ENCODE data around the gene PRDX2. TPM values are rescaled to one million over a fixed set of nuclear protein-coding genes. Genes with fewer than 3 reads are reported as not detected.

The PRDX2 gene
- total and polyA plus RNA-seq, 2 donors (not counting 3 experiments of a cell fraction or from before 2014, with no cell fraction given) = 247 to 492 TPM

DNA sequence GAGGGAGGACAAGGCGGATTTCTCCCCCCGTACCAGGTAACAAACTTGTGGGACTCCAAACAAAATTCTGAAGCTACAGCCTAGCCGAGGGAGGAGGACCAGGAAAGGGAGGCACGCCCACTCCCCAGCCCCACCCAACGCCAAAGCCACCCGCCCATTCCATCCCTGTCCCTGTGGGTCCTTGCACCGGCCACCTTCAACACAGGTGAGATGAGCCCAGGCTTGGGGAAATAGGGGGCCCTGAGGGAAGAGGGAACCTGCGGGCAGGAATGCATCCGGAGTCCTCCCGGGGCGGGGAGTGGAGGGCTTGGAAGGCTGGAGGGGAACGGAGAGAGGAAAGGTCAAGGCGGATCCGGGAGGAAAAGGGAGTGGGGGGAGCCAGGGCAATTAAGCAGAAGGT, 50.0 kb downstream of the PRDX2 start, which contains the start of gene BEST2:
TSS of gene BEST2 (plus strand) at position 157 of the 400 bp plus-strand sequence. CDS start 802 bp downstream, outside the sequence.
- Histone ChIP-seq H3K4me3 (replicated peaks in 1 of 3; ENCODE audit: insufficient read depth in 1 of 3, low read depth in 1 of 3, low read length in 3 of 3) (no peak within 1 kb of the TSS), H3K9ac (replicated peaks; ENCODE audit: extremely low read depth, insufficient read depth, low read length) (no peak within 1 kb of the TSS), H3K9me1 (replicated peaks; ENCODE audit: control insufficient read depth, extremely low read depth, insufficient read depth, low read length) (no peaks in the 10 kb centered on the region), H3K36me3 (ENCODE audit: control insufficient read depth in 2 of 2, extremely low read depth in 1 of 2, insufficient read depth in 2 of 2, low read length in 2 of 2) (peaks cover 0 to 7% of the 10 kb centered on the region in 2 experiments), H3K79me2 (ENCODE audit: control insufficient read depth, insufficient read depth, low read length) (no peaks in the 10 kb centered on the region), H3K9me3 (replicated peaks; ENCODE audit: control insufficient read depth, insufficient read depth, low read length) (no peaks in the 10 kb centered on the region), H4K20me1 (replicated peaks; ENCODE audit: control insufficient read depth, extremely low read depth, insufficient read depth, low read length) (no peaks in the 10 kb centered on the region), H3K4me1 (ENCODE audit: control insufficient read depth, extremely low read depth, insufficient read depth, low read length) (peaks cover 2% of the 10 kb centered on the region), H3K27ac (ENCODE audit: insufficient read depth, low read depth, low read length) (no peak within 1 kb of the TSS), H3K4me2 (ENCODE audit: insufficient read depth, low read length) (no peak within 1 kb of the TSS), H3K27me3 (ENCODE audit: control insufficient read depth in 2 of 2, insufficient read depth in 2 of 2, low read length in 2 of 2) (peaks cover 0 to 7% of the 10 kb centered on the region in 2 experiments), H2AFZ (ENCODE audit: low read depth, low read length) (no peak within 1 kb of the TSS)
- no TSS peak for BruUV-seq (replicated peaks)
- DNase-seq (ENCODE audit: low read depth, low spot score) (no peak), FAIRE-seq (no peak)
- dilution Hi-C loops (cut with MboI; ENCODE audit: extremely low pct_ligation_motif_present, low sequenced_read_pairs) = no loop called here
- intact Hi-C loops (cut with micrococcal nuclease) = no loop called here
- CTCF ChIA-PET = interaction anchor here (2.2 to 2.7 kb wide), 2 partner anchors 9 to 15 kb away, joined by 8 to 14 read pairs; no protein-coding TSS in a partner anchor
- TF ChIP-seq MYC (IDR thresholded peaks at IDR 0.05; ENCODE audit: low read depth, low read length) = no peak
- TF ChIP-seq POLR2A (IDR thresholded peaks at IDR 0.05; ENCODE audit: low read depth, low read length) = no peak
- no peak for TF ChIP-seq FOS (IDR thresholded peaks at IDR 0.05; ENCODE audit: borderline replicate concordance, insufficient read depth, low read length)
- TF ChIP-seq, protein P1, sequence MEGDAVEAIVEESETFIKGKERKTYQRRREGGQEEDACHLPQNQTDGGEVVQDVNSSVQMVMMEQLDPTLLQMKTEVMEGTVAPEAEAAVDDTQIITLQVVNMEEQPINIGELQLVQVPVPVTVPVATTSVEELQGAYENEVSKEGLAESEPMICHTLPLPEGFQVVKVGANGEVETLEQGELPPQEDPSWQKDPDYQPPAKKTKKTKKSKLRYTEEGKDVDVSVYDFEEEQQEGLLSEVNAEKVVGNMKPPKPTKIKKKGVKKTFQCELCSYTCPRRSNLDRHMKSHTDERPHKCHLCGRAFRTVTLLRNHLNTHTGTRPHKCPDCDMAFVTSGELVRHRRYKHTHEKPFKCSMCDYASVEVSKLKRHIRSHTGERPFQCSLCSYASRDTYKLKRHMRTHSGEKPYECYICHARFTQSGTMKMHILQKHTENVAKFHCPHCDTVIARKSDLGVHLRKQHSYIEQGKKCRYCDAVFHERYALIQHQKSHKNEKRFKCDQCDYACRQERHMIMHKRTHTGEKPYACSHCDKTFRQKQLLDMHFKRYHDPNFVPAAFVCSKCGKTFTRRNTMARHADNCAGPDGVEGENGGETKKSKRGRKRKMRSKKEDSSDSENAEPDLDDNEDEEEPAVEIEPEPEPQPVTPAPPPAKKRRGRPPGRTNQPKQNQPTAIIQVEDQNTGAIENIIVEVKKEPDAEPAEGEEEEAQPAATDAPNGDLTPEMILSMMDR (IDR thresholded peaks at IDR 0.05; ENCODE audit: extremely low read depth in 1 of 2, insufficient read depth in 1 of 2, low read depth in 1 of 2, low read length in 2 of 2) = no peak
- TF ChIP-seq EZH2 (IDR thresholded peaks at IDR 0.05; ENCODE audit: borderline replicate concordance, low read depth, low read length, severe bottlenecking) = no peak
- TF ChIP-seq GATA2 (IDR thresholded peaks at IDR 0.05; ENCODE audit: insufficient read depth, insufficient read length, low read depth, low read length) = no peak
- TF ChIP-seq POLR2AphosphoS5 (IDR thresholded peaks at IDR 0.05; ENCODE audit: insufficient read depth, low read depth, low read length) = no peak
- POLR2A ChIA-PET = no interaction called here

Measured in endothelial cell of umbilical vein (primary cell).